Measurements from ENCODE around the gene SMIM43.
"Not testable (repeated sequence)": the region's sequence is repeated elsewhere in the genome, so short reads cannot be mapped to it uniquely, and the experiment has no call there.

Gene SMIM43

GRCh38 chr4:121767166-121767565 lies 2.2 kb upstream of the SMIM43 start:
- no peak for ATAC-seq (ENCODE audit: low read depth)
- no peaks in the 10 kb centered on the region for H3K9me3 Mint-ChIP-seq
- H3K4me3 Mint-ChIP-seq = no peak overlapping the region
- no peak for DNase-seq (ENCODE audit: low spot score in 2 of 2)
- H3K27ac Mint-ChIP-seq = no peak overlapping the region
- H3K4me1 Mint-ChIP-seq = peaks cover 6% of the 10 kb centered on the region
- H3K36me3 Mint-ChIP-seq = no peaks in the 10 kb centered on the region
- peaks cover 32% of the 10 kb centered on the region for H3K27me3 Mint-ChIP-seq

- Mint-ChIP-seq H3K4me1 (peaks cover 6% of the 10 kb centered on the region), H3K27me3 (peaks cover 33% of the 10 kb centered on the region), H3K4me3 (no peak overlapping the region), H3K9me3 (no peaks in the 10 kb centered on the region), H3K36me3 (no peaks in the 10 kb centered on the region), H3K27ac (no peak overlapping the region)
- ATAC-seq (ENCODE audit: low read depth) = no peak
- DNase-seq (ENCODE audit: low spot score in 2 of 2) = no peak
These were observed 1.1 kb upstream of the SMIM43 start for GRCh38 chr4:121765971-121766538.

- Mint-ChIP-seq H3K4me1 (peaks cover 6% of the 10 kb centered on the region), H3K4me3 (peak overlapping the region; percentile 25)
These were observed 373 bp upstream of the SMIM43 start for GRCh38 chr4:121765368-121765705.

GRCh38 chr4:121764303-121764701 lies 662 bp downstream of the SMIM43 start:
- Mint-ChIP-seq H3K4me3 (no peak overlapping the region), H3K27me3 (peaks cover 25% of the 10 kb centered on the region), H3K36me3 (no peaks in the 10 kb centered on the region), H3K9me3 (no peaks in the 10 kb centered on the region), H3K27ac (no peak overlapping the region), H3K4me1 (peaks cover 6% of the 10 kb centered on the region)
- no peak for ATAC-seq (ENCODE audit: low read depth)
- no peak for DNase-seq (ENCODE audit: low spot score in 2 of 2)

More at GRCh38 chr4:121765368-121765705, 373 bp upstream of the SMIM43 start:
- H3K36me3 Mint-ChIP-seq = no peaks in the 10 kb centered on the region
- DNase-seq (ENCODE audit: low spot score in 2 of 2) = no peak
- H3K9me3 Mint-ChIP-seq = no peaks in the 10 kb centered on the region
- peaks cover 29% of the 10 kb centered on the region for H3K27me3 Mint-ChIP-seq
- no peak for ATAC-seq (ENCODE audit: low read depth)
- no peak overlapping the region for H3K27ac Mint-ChIP-seq

- Mint-ChIP-seq H3K27me3 (peaks cover 17% of the 10 kb centered on the region), H3K27ac (no peak overlapping the region), H3K4me1 (peaks cover 2% of the 10 kb centered on the region), H3K9me3 (peaks cover 2% of the 10 kb centered on the region), H3K4me3 (no peak overlapping the region), H3K36me3 (no peaks in the 10 kb centered on the region)
- no peak for ATAC-seq (ENCODE audit: low read depth)
- no peak for DNase-seq (ENCODE audit: low spot score in 2 of 2)
These were observed 4.8 kb downstream of the SMIM43 start for GRCh38 chr4:121760205-121760604.

- ATAC-seq (ENCODE audit: low read depth) (no peak), DNase-seq (ENCODE audit: low spot score in 2 of 2) (no peak)
- Mint-ChIP-seq H3K27ac (no peak overlapping the region), H3K36me3 (no peaks in the 10 kb centered on the region), H3K27me3 (peaks cover 18% of the 10 kb centered on the region), H3K9me3 (peaks cover 2% of the 10 kb centered on the region), H3K4me1 (no peaks in the 10 kb centered on the region), H3K4me3 (no peak overlapping the region)
These were observed 5.9 kb downstream of the SMIM43 start for GRCh38 chr4:121758925-121759568.

GRCh38 chr4:121752142-121752541 lies 12.8 kb downstream of the SMIM43 start:
- not testable (repeated sequence) for H3K9me3 Mint-ChIP-seq; ATAC-seq (ENCODE audit: low read depth); DNase-seq (ENCODE audit: low spot score in 2 of 2); H3K27ac Mint-ChIP-seq; H3K36me3 Mint-ChIP-seq; H3K4me1 Mint-ChIP-seq; H3K4me3 Mint-ChIP-seq
- H3K27me3 Mint-ChIP-seq = peaks cover 12% of the 10 kb centered on the region

- Mint-ChIP-seq H3K4me1 (no peaks in the 10 kb centered on the region), H3K36me3 (no peaks in the 10 kb centered on the region), H3K27me3 (peaks cover 8% of the 10 kb centered on the region), H3K9me3 (no peaks in the 10 kb centered on the region), H3K4me3 (no peak overlapping the region), H3K27ac (no peak overlapping the region)
- DNase-seq (ENCODE audit: low spot score in 2 of 2) (no peak), ATAC-seq (ENCODE audit: low read depth) (no peak)
These were observed 15.7 kb downstream of the SMIM43 start for GRCh38 chr4:121749225-121749624.

- no peak overlapping the region for H3K27ac Mint-ChIP-seq
- no peak for ATAC-seq (ENCODE audit: low read depth)
These were observed 22.2 kb downstream of the SMIM43 start for GRCh38 chr4:121742794-121743193.

GRCh38 chr4:121741751-121742150 lies 23.2 kb downstream of the SMIM43 start:
- no peak overlapping the region for H3K4me3 Mint-ChIP-seq
- H3K4me1 Mint-ChIP-seq = no peaks in the 10 kb centered on the region
- no peaks in the 10 kb centered on the region for H3K9me3 Mint-ChIP-seq
- H3K36me3 Mint-ChIP-seq = no peaks in the 10 kb centered on the region
- peaks cover 7% of the 10 kb centered on the region for H3K27me3 Mint-ChIP-seq
- H3K27ac Mint-ChIP-seq = no peak overlapping the region
- DNase-seq (ENCODE audit: low spot score in 2 of 2) (no peak), ATAC-seq (ENCODE audit: low read depth) (no peak)

More at GRCh38 chr4:121742794-121743193, 22.2 kb downstream of the SMIM43 start:
- no peaks in the 10 kb centered on the region for H3K36me3 Mint-ChIP-seq
- no peak overlapping the region for H3K4me3 Mint-ChIP-seq
- DNase-seq (ENCODE audit: low spot score in 2 of 2) = no peak
- H3K4me1 Mint-ChIP-seq = no peaks in the 10 kb centered on the region
- H3K9me3 Mint-ChIP-seq = no peaks in the 10 kb centered on the region
- H3K27me3 Mint-ChIP-seq = peaks cover 10% of the 10 kb centered on the region

GRCh38 chr4:121740796-121741409 lies 24.1 kb downstream of the SMIM43 start:
- H3K27ac Mint-ChIP-seq = no peak overlapping the region
- ATAC-seq (ENCODE audit: low read depth) (no peak), DNase-seq (ENCODE audit: low spot score in 2 of 2) (no peak)
- no peak overlapping the region for H3K4me3 Mint-ChIP-seq
- H3K9me3 Mint-ChIP-seq = no peaks in the 10 kb centered on the region
- H3K27me3 Mint-ChIP-seq = peaks cover 10% of the 10 kb centered on the region
- no peaks in the 10 kb centered on the region for H3K36me3 Mint-ChIP-seq
- H3K4me1 Mint-ChIP-seq = no peaks in the 10 kb centered on the region

- DNase-seq (ENCODE audit: low spot score in 2 of 2) = no peak
- H3K27ac Mint-ChIP-seq = no peak overlapping the region
- H3K9me3 Mint-ChIP-seq = no peaks in the 10 kb centered on the region
- peaks cover 14% of the 10 kb centered on the region for H3K27me3 Mint-ChIP-seq
- H3K4me3 Mint-ChIP-seq = no peak overlapping the region
- ATAC-seq (ENCODE audit: low read depth) = no peak
- H3K4me1 Mint-ChIP-seq = no peaks in the 10 kb centered on the region
- no peaks in the 10 kb centered on the region for H3K36me3 Mint-ChIP-seq
These were observed 25.4 kb downstream of the SMIM43 start for GRCh38 chr4:121739575-121739974.

GRCh38 chr4:121738780-121739535 lies 26.0 kb downstream of the SMIM43 start:
- DNase-seq (ENCODE audit: low spot score in 2 of 2) (no peak), ATAC-seq (ENCODE audit: low read depth) (no peak)
- Mint-ChIP-seq H3K36me3 (no peaks in the 10 kb centered on the region), H3K9me3 (no peaks in the 10 kb centered on the region), H3K27ac (no peak overlapping the region), H3K4me1 (no peaks in the 10 kb centered on the region), H3K27me3 (peaks cover 14% of the 10 kb centered on the region), H3K4me3 (no peak overlapping the region)

GRCh38 chr4:121737846-121738554 lies 27.0 kb downstream of the SMIM43 start:
- ATAC-seq (ENCODE audit: low read depth) = no peak
- H3K4me1 Mint-ChIP-seq = no peaks in the 10 kb centered on the region

More at GRCh38 chr4:121737846-121738554, 27.0 kb downstream of the SMIM43 start:
- DNase-seq (ENCODE audit: low spot score in 2 of 2) = no peak
- Mint-ChIP-seq H3K9me3 (no peaks in the 10 kb centered on the region), H3K27me3 (peaks cover 14% of the 10 kb centered on the region), H3K36me3 (no peaks in the 10 kb centered on the region), H3K4me3 (no peak overlapping the region), H3K27ac (no peak overlapping the region)

Data from memory B cell (primary cell).